CD1c-positive myeloid dendritic cell (primary cell): ENCODE measurements around the gene STARD5.

Experiments used
- DNase-seq: peaks from one replicate; pipeline ENCODE4 v3.0.0-alpha.2; 2016; ENCODE audit errors: extremely low spot score

The STARD5 gene

GRCh38 chr15:81274931-81275707 is 48.8 kb downstream of the STARD5 start:
- DNase-seq: peak; percentile 92

- no peak for DNase-seq
Measured at GRCh38 chr15:81274255-81274654, 49.7 kb downstream of the STARD5 start.

- DNase-seq: no peak
Measured at GRCh38 chr15:81273855-81274254, 50.1 kb downstream of the STARD5 start.

GRCh38 chr15:81273200-81273599 is 50.7 kb downstream of the STARD5 start:
- no peak for DNase-seq

GRCh38 chr15:81271761-81272644 is 51.9 kb downstream of the STARD5 start:
- DNase-seq: no peak

GRCh38 chr15:81270781-81271491 is 53.0 kb downstream of the STARD5 start:
- no peak for DNase-seq

- DNase-seq: no peak
Measured at GRCh38 chr15:81270188-81270587, 53.8 kb downstream of the STARD5 start.

GRCh38 chr15:81268881-81269601 is 54.9 kb downstream of the STARD5 start:
- DNase-seq: peak; percentile 82

- no peak for DNase-seq
Measured at GRCh38 chr15:81268340-81268739, 55.6 kb downstream of the STARD5 start.

GRCh38 chr15:81265944-81266775 is 57.8 kb downstream of the STARD5 start:
- peak; percentile 86 for DNase-seq

- peak; percentile 19 for DNase-seq
Measured at GRCh38 chr15:81265256-81265943, 58.5 kb downstream of the STARD5 start.

GRCh38 chr15:81264072-81264857 is 59.7 kb downstream of the STARD5 start:
- no peak for DNase-seq

- DNase-seq: no peak
Measured at GRCh38 chr15:81263477-81263876, 60.5 kb downstream of the STARD5 start.

GRCh38 chr15:81261172-81261811 is 62.6 kb downstream of the STARD5 start:
- no peak for DNase-seq

GRCh38 chr15:81259760-81260298 is 64.1 kb downstream of the STARD5 start:
- DNase-seq: no peak
